IPS-15b (cell line): Measurements from ENCODE around the gene NT5C1A.

Experiments used
- H3K27me3 ChIP-seq: one replicate; pipeline ENCODE4 v1.6.1; 2013; ENCODE audit warnings: low read length; ENCODE audit not compliant: control insufficient read depth, insufficient read depth
- H3K36me3 ChIP-seq: one replicate; pipeline ENCODE4 v1.6.1; 2013; ENCODE audit warnings: low read length; ENCODE audit not compliant: control insufficient read depth, insufficient read depth
- H3K4me1 ChIP-seq: one replicate; pipeline ENCODE4 v1.6.1; 2013; ENCODE audit warnings: mild to moderate bottlenecking, low read length; ENCODE audit not compliant: control insufficient read depth, insufficient read depth
- H3K4me3 ChIP-seq: one replicate; pipeline ENCODE4 v1.5.1; 2013; ENCODE audit warnings: low read depth, low read length
- H3K9ac ChIP-seq: one replicate; pipeline ENCODE4 v1.6.1; 2013; ENCODE audit warnings: low read depth, mild to moderate bottlenecking, low read length
- H3K9me3 ChIP-seq: one replicate; pipeline ENCODE4 v1.6.1; 2013; ENCODE audit warnings: mild to moderate bottlenecking, low read length; ENCODE audit not compliant: control insufficient read depth, insufficient read depth

Gene NT5C1A

DNA sequence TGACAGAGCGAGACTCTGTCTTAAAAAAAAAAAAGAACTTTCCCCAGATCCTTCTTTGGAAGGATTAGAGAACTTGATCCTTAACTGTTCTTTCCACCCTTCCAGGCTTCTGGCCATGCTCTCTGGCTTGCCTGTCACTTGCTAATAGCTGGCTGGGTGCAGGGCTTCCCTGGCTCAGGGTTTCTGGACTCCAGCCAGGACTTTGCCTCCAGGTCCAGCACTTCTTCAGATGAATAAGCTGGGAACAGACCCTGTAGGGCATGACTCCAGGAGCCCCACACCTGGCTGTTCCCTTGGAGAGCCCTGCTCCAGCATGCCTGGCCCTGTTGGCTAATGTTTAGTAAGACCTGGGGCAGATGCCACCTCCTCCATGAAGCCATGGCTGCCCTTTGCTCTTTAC, 3.3 kb upstream of the NT5C1A start:
- Histone ChIP-seq H3K9me3 (no peaks in the 10 kb centered on the region), H3K4me3 (no peak overlapping the region), H3K4me1 (peaks cover 2% of the 10 kb centered on the region), H3K9ac (no peak overlapping the region), H3K27me3 (peaks cover 97% of the 10 kb centered on the region), H3K36me3 (no peaks in the 10 kb centered on the region)

DNA sequence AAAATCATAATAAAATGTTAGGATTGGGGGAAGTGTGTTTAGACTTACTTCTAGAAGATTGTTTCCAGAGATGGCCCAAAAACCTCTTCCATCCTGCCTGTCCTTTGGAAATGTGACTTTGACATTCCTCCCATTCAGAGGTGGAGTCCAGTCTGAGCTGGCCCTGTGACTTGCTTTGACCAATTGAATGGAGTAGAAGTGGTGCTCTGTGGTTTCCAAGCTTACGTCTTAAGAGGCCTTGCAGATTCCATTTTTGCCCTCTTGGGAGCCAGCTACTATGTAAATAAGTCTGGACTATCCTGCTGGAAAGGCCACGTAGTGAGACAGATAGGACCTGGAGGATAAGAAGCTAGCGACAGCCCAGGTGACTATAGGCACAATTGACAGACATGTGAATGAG, 1.3 kb upstream of the NT5C1A start:
- Histone ChIP-seq H3K9me3 (no peaks in the 10 kb centered on the region), H3K9ac (no peak overlapping the region), H3K4me1 (peaks cover 2% of the 10 kb centered on the region), H3K4me3 (no peak overlapping the region), H3K36me3 (no peaks in the 10 kb centered on the region), H3K27me3 (peaks cover 97% of the 10 kb centered on the region)

DNA sequence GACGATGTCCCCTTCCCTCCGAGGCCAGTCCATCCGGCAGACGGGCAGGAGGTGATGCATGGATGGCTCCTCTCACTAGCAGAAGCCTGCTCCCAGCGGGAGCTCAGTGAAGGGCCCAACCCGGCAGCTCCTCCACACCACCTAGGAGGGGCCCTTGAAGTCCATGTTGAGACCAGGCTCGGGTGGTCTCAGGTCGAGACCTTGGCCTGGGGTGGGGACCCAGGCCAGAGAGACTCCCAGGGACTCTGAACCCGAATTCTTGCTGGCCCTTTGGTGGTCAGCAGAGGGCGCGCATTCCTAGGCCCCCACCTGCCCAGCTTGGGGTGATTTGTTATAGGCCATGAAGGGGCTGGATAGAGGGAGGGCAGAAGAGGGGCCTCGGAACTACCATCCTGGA, 642 bp upstream of the NT5C1A start:
- no peak overlapping the region for H3K9ac ChIP-seq
- H3K4me1 ChIP-seq, result peaks cover 2% of the 10 kb centered on the region
- H3K4me3 ChIP-seq, result peak overlapping the region; percentile 42
- peaks cover 98% of the 10 kb centered on the region for H3K27me3 ChIP-seq
- no peaks in the 10 kb centered on the region for H3K36me3 ChIP-seq
- no peaks in the 10 kb centered on the region for H3K9me3 ChIP-seq

GRCh38 chr1:39671433-39671792, 494 bp downstream of the NT5C1A start:
- Histone ChIP-seq H3K9me3 (no peaks in the 10 kb centered on the region), H3K4me3 (peak overlapping the region; percentile 42), H3K9ac (no peak overlapping the region), H3K4me1 (peaks cover 2% of the 10 kb centered on the region), H3K27me3 (peaks cover 98% of the 10 kb centered on the region), H3K36me3 (no peaks in the 10 kb centered on the region)

DNA sequence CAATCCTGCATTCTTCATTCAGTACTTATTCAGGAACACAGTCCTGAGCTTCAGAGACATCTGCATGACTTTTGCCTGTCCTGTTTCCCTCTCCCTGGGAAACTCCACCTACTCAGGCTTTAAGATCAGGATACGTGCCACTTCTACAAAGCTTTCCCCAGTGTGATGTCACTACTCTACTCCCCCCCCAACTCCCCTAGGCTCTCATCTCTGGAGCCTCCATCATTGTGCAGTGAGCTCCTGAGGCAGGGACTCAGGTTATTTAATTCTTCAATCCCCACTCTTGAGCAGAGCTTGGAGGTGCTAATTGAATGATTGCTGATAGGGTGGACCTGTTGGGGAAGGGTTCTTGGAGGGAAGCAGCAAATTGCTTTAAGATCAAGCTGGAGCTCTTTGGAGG, 1.2 kb downstream of the NT5C1A start:
- Histone ChIP-seq H3K4me1 (peaks cover 2% of the 10 kb centered on the region), H3K36me3 (no peaks in the 10 kb centered on the region), H3K9me3 (no peaks in the 10 kb centered on the region), H3K4me3 (peak overlapping the region; percentile 26), H3K9ac (no peak overlapping the region), H3K27me3 (peaks cover 98% of the 10 kb centered on the region)

DNA sequence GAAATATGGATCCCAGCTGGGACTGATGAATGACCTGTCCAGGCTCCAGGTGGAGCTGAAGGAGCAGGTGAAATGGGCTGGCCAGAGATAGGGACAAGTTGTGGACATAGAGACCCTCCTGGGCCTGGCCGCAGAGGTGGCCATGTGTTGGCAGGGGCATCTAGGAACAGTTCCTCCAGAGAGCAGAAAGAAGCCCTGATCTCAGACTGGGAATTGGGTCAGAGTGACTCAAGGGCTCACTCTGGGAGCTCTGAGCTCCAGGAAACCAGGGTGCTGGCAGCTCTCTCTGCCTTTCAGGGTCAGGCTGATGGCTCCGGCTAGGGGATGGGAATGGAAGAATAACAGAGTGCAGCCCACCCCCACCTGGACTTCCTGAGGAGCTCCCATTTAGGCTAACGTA, 3.0 kb downstream of the NT5C1A start:
- peaks cover 2% of the 10 kb centered on the region for H3K4me1 ChIP-seq
- H3K27me3 ChIP-seq, result peaks cover 95% of the 10 kb centered on the region
- H3K9me3 ChIP-seq, result no peaks in the 10 kb centered on the region
- H3K4me3 ChIP-seq, result no peak overlapping the region
- no peaks in the 10 kb centered on the region for H3K36me3 ChIP-seq
- H3K9ac ChIP-seq, result no peak overlapping the region

DNA sequence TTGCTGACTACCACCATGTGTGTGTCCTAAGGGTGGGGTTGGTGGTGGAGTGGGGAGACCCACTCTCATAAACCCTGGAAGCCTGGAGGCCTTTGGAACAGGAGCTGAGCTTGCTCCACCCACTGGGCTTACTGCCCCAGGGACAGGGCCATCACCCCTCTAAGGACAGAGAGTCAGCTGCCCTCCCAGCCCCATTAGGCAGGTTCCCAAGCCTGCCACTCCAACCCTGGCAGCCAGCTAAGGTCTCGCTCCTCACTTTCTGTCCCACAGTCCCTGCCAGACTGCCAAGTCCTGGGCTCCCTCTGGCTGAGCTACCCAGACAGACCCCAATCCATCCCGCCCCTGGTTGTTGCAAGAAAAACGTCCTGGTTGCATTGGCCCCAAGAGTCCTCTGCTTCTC, 3.8 kb downstream of the NT5C1A start:
- no peak overlapping the region for H3K4me3 ChIP-seq
- peaks cover 94% of the 10 kb centered on the region for H3K27me3 ChIP-seq
- peaks cover 2% of the 10 kb centered on the region for H3K4me1 ChIP-seq
- no peaks in the 10 kb centered on the region for H3K36me3 ChIP-seq
- H3K9me3 ChIP-seq, result no peaks in the 10 kb centered on the region
- no peak overlapping the region for H3K9ac ChIP-seq

- Histone ChIP-seq H3K27me3 (peaks cover 93% of the 10 kb centered on the region), H3K9ac (no peak overlapping the region), H3K4me3 (no peak overlapping the region), H3K4me1 (no peaks in the 10 kb centered on the region), H3K9me3 (no peaks in the 10 kb centered on the region), H3K36me3 (no peaks in the 10 kb centered on the region)
Measured at GRCh38 chr1:39666772-39667171, 5.1 kb downstream of the NT5C1A start.

GRCh38 chr1:39663559-39663958, 8.3 kb downstream of the NT5C1A start:
- peaks cover 91% of the 10 kb centered on the region for H3K27me3 ChIP-seq
- no peak overlapping the region for H3K9ac ChIP-seq
- H3K4me3 ChIP-seq, result no peak overlapping the region
- no peaks in the 10 kb centered on the region for H3K9me3 ChIP-seq
- no peaks in the 10 kb centered on the region for H3K4me1 ChIP-seq
- no peaks in the 10 kb centered on the region for H3K36me3 ChIP-seq

GRCh38 chr1:39662861-39663260, 9.0 kb downstream of the NT5C1A start:
- peaks cover 88% of the 10 kb centered on the region for H3K27me3 ChIP-seq
- no peak overlapping the region for H3K4me3 ChIP-seq
- H3K9me3 ChIP-seq, result no peaks in the 10 kb centered on the region
- no peak overlapping the region for H3K9ac ChIP-seq
- H3K4me1 ChIP-seq, result no peaks in the 10 kb centered on the region
- H3K36me3 ChIP-seq, result no peaks in the 10 kb centered on the region

DNA sequence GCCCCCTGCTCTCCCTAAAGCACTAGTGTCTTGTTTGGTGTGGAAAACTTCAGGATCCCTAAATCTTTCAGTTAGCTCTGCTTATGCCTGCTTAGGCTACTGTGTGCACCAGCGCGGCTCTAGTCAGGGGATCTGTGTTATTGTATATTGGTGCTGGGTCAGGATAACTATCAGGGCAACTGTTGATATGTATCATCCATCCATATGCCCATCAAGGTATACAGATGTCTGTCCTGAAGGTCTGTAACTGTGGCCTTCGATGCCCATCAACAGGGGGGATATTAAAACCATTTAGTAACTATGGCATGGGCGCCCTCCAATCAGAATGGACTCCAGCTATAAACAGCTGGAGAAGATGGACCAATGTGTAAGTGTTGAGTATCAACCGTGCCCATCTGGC, 12.4 kb downstream of the NT5C1A start:
- Histone ChIP-seq H3K4me1 (no peaks in the 10 kb centered on the region), H3K4me3 (no peak overlapping the region), H3K9me3 (no peaks in the 10 kb centered on the region), H3K9ac (no peak overlapping the region), H3K27me3 (peaks cover 77% of the 10 kb centered on the region), H3K36me3 (no peaks in the 10 kb centered on the region)

GRCh38 chr1:39659110-39659509, 12.8 kb downstream of the NT5C1A start:
- H3K9ac ChIP-seq, result no peak overlapping the region
- H3K27me3 ChIP-seq, result peaks cover 80% of the 10 kb centered on the region
- H3K9me3 ChIP-seq, result no peaks in the 10 kb centered on the region
- no peak overlapping the region for H3K4me3 ChIP-seq
- no peaks in the 10 kb centered on the region for H3K4me1 ChIP-seq
- H3K36me3 ChIP-seq, result no peaks in the 10 kb centered on the region
